Fibroblast of pulmonary artery (primary cell): ENCODE data around the gene BLOC1S6.

Experiments
- DNase-seq: peaks from one replicate; pipeline ENCODE4 v3.0.0-alpha.2; 2010; ENCODE audit warnings: low read depth
- H3K4me3 ChIP-seq: replicated peaks from 2 replicates; pipeline ENCODE4 v1.5.1; 2011; ENCODE audit warnings: low read depth, mild to moderate bottlenecking, control low read depth, low read length, moderate library complexity
- TF ChIP-seq, protein P1 (sequence below): IDR thresholded peaks from 2 replicates; pipeline ENCODE4 v1.5.1; 2011; ENCODE audit warnings: mild to moderate bottlenecking, control low read depth, low read length, inconsistent platforms; ENCODE audit errors: missing control alignments

BLOC1S6 gene

DNA sequence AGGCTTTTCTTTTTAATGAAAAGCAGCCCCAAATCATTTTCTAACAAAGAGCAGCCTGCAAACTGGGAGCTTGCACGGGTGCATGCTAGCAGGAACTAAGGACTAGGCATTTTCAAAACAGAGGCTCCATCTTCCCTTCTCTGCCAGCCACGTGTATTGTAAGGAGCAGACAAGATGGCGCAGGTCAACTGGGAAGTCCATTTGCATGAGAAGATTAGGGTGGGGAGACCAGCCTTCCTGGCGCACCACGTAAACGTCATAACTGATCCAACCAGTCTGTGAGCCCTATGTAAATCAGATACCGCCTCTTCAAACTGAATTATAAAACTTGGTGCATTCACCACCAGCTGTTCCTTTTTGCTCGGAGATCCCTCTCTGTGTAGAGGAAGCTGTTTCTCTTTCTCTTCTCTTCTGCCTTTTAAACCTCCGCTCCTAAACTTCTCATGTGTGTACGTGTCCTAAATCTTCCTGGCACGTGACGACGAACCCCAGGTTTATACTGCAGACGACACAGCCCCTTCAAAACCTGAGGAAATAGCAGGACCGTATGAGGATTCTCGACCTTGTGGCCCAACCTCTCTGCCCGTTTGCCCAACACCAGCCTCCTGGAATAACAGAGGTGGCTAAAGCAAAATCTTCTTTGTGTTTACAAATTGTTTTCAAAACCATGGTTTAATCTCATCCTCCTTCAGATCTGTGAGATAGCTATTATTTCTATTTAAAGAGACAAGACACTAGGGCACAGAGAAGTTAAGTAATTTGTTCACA lies 38.2 kb upstream of the BLOC1S6 start:
- H3K4me3 ChIP-seq, result no peak overlapping the region
- DNase-seq, result no peak
- TF ChIP-seq, protein P1, sequence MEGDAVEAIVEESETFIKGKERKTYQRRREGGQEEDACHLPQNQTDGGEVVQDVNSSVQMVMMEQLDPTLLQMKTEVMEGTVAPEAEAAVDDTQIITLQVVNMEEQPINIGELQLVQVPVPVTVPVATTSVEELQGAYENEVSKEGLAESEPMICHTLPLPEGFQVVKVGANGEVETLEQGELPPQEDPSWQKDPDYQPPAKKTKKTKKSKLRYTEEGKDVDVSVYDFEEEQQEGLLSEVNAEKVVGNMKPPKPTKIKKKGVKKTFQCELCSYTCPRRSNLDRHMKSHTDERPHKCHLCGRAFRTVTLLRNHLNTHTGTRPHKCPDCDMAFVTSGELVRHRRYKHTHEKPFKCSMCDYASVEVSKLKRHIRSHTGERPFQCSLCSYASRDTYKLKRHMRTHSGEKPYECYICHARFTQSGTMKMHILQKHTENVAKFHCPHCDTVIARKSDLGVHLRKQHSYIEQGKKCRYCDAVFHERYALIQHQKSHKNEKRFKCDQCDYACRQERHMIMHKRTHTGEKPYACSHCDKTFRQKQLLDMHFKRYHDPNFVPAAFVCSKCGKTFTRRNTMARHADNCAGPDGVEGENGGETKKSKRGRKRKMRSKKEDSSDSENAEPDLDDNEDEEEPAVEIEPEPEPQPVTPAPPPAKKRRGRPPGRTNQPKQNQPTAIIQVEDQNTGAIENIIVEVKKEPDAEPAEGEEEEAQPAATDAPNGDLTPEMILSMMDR, result no peak

DNA sequence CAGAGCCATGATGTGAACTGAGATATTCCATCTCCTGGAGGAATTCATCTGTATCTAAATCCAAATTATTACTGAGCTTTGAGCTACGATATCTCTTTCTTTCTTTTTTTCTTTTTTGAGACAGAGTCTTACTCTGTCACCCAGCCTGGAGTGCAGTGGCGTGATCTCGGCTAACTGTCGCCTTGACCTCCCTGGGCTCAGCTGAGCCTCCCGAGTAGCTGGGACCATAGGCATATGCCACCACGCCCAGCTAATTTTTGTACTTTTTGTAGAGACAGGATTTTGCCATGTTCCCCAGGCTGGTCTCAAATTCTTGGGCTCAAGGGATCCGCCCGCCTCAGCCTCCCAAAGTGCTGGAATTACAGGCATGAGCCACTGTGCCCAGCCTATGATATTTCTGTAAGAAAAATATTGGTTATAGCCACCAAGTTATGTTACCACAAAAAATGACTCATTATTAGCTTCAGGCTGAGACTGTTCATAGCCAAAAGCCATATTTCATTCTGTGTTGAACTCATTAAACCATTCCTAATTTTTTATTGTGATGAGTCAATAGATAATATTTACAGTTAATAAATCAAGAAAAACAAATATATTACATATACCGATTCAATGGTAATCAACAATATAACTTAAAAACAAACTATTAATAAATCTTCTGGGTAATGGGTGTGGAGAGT lies 37.5 kb upstream of the BLOC1S6 start:
- no peak overlapping the region for H3K4me3 ChIP-seq
- TF ChIP-seq, protein P1, result no peak
- DNase-seq, result peak; percentile 5

DNA sequence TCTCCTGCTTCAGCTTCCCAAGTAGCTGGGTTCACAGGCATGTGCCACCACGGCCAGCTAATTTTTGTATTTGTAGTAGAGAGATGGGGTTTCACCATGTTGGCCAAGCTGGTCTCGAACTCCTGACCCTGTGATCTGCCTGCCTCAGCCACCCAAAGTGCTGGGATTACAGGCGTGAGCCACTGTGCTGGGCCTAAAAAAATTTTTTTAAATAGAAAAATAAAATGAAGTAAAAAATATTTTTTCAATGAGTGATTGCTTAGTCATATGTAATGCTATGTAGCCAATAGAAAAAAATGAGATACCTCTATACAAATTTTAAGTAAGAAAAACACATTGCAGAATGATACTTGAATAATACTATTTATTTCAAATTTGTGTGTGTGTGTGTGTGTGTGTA lies 36.7 kb upstream of the BLOC1S6 start:
- peak; percentile 13 for DNase-seq
- H3K4me3 ChIP-seq, result no peak overlapping the region
- TF ChIP-seq, protein P1, result no peak

DNA sequence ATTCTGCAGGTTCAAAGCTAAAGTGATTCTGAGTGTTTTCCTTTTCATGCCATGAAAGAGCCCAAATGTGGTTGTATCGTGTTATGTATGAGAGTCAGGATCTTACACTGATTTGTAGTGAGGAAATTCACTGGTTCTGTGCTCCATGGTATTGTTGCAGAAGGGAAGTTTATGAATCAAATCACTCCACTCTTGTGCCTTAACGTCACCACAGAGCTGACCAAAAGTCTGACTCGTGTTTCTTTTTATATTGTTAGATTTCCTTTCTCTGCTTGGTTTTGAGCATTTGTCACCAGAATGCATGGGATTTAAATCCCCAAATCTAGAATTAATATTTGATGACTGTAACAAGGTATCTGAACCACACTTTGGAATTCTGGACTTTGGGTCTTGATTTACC lies 35.5 kb upstream of the BLOC1S6 start:
- no peak overlapping the region for H3K4me3 ChIP-seq
- TF ChIP-seq, protein P1, result no peak
- peak; percentile 7 for DNase-seq

DNA sequence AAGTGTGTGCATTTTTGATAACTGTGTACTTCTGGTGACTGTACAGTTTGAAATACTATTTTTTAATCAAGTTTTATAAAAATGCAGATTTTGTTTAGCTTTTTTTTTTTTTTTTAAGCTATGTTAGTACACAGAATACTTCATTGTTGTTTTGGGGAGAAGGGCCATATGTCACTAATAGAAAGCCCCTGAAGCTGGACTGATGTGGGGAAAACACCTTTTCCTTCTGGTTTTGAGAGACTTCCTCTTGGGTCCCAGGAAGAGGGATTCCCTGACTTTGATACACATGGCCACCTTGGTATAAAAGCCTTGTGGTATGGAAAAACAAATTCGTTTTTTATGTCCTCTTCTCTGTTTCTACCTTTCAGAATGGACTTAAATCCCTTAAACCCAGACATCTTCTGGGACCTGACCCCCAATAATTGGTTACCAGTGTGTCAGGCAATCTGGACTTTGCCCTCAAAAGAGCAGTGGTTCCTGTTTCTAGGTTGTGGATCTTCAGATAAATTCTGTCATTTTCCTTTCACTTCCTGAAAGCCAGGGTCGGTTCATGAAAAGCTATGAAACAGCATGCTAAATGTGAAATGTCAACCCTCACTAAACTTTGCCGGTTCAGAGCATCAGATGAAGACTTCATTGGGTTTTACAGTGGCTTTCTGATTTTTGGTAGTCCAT lies 31.1 kb upstream of the BLOC1S6 start:
- DNase-seq, result no peak
- H3K4me3 ChIP-seq, result no peak overlapping the region
- TF ChIP-seq, protein P1, result no peak

DNA sequence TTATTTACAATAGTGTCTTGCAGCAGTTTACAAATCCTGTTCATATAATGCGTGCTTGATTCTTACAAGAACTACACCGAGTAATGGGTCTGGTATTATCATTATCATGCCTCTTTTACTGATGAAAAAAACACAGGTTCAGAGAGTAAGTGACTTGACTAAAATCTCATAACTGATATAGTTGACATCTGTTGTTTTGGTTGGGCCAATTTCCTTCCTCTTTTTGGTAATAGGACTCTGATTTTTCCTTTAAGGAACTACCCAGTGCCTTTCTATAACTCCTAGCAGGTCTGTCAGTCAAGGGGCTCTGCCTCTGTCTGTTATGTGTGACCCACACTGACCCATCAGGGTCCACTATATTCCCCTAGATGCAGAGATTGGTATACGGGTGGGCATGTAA lies 14.6 kb upstream of the BLOC1S6 start:
- TF ChIP-seq, protein P1, result no peak

More for the DNA sequence above, 14.6 kb upstream of the BLOC1S6 start:
- DNase-seq, result no peak
- no peak overlapping the region for H3K4me3 ChIP-seq
